GM18526 (cell line): Measurements from ENCODE around the gene AP3M1.

ENCODE experiments used
- POLR2A ChIP-seq: IDR thresholded peaks from 3 replicates; pipeline ENCODE4 v1.6.1; 2011; ENCODE audit not compliant: insufficient read length; ENCODE audit errors: extremely low read depth

Gene AP3M1

GRCh38 chr10:74133923-74134820 is 16.5 kb downstream of the AP3M1 start:
- TF ChIP-seq POLR2A: no peak

- TF ChIP-seq POLR2A: no peak
Measured at GRCh38 chr10:74123081-74123480, 27.5 kb downstream of the AP3M1 start.

- TF ChIP-seq POLR2A: no peak
Measured at GRCh38 chr10:74122060-74122459, 28.6 kb downstream of the AP3M1 start.

DNA sequence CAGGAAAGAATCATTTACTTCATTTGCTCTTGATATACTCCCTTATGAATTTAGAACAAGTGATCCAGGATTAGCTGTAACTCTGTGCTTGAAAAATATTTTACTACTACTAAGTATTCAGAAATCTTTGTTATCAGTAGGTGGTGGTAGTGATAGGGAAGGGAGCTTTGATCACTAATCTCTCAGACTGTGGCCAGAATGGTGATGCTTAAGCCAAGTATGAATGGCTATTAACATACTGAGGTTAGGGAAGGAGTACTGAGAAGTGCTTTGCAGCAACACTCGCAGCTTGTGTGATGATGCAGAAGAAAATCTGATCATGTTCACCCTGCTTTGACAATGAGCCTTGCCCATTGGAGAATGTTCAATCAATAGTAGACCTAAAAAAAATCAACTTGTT is 29.3 kb downstream of the AP3M1 start:
- TF ChIP-seq POLR2A: no peak

- TF ChIP-seq POLR2A: no peak
Measured at GRCh38 chr10:74120911-74121310, 29.7 kb downstream of the AP3M1 start.

- no peak for TF ChIP-seq POLR2A
Measured at GRCh38 chr10:74118804-74119203, 31.8 kb downstream of the AP3M1 start.

GRCh38 chr10:74117738-74118137 is 32.9 kb downstream of the AP3M1 start:
- TF ChIP-seq POLR2A: no peak

GRCh38 chr10:74114041-74114448 is 36.6 kb downstream of the AP3M1 start:
- TF ChIP-seq POLR2A: no peak

DNA sequence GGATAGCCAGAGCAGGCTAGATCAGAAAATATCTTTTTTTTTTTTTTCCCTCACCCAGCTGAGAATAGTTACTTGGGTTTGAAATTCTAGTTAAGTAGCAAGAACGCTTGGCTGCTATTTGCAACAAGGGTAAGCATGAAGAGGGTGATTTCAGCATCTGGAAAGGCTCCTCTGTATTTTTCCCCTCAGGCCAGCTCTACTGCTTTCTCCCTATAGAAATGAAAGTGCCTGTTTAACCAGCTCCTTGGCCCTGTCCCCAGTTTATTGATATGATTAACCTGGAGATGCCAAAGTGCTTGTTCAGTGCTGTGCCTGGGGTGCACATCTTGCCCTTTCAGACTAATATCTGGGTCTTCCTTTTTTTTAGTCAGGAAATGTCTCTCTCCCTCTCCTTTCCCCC is 37.1 kb downstream of the AP3M1 start:
- no peak for TF ChIP-seq POLR2A

- TF ChIP-seq POLR2A: no peak
Measured at GRCh38 chr10:74111799-74112198, 38.8 kb downstream of the AP3M1 start.

DNA sequence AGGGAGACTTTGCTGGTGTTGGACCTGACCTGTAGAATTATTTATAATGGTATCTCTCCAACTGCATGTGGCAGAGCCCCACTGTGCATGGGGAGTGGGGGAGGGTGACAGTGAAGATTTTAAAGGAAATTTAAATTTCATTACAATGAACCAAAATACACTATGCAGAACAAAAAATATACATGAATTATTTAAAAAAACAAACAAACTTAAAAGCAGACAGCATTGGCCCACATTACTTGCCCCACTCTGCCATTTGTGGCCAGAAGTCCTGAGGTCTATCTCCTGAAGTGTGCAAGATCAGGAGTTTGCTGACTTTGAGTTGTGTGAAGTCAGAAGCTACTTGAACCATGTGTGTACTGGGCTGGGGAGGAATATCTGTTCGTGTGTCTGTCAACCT is 40.5 kb downstream of the AP3M1 start:
- TF ChIP-seq POLR2A: no peak

DNA sequence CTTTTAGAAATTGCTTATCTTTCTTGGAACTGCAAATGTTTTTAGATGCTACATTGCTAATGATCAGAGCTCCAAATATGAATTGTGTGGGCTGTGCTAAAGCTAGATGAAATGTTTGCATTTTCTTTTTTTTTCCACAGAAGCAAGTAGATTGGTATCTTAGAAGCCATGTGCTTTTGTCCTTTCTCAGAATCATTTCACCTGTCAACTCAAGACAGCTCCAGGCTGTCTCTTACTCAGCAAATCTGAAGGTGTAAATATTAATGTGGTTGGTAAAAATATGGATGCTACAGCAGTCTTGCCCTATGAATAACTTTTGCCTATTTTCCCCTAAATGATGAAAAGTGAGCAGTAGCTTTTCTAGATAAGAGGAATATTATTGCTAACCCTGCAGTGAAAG is 41.2 kb downstream of the AP3M1 start:
- no peak for TF ChIP-seq POLR2A

- TF ChIP-seq POLR2A: no peak
Measured at GRCh38 chr10:74107391-74107790, 43.2 kb downstream of the AP3M1 start.

DNA sequence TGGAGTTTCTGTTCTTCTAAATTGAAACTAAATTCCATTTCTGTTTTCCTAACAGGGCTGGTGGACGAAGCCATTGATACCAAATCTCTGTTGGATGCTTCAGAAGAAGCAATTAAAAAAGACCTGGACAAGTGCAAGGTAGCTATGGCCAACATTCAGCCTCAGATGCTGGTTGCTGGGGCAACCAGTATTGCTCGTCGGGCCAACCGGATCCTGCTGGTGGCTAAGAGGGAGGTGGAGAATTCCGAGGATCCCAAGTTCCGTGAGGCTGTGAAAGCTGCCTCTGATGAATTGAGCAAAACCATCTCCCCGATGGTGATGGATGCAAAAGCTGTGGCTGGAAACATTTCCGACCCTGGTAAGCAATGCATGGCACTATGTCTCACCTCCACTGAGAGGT is 45.6 kb downstream of the AP3M1 start:
- TF ChIP-seq POLR2A: no peak

GRCh38 chr10:74104480-74104879 is 46.1 kb downstream of the AP3M1 start:
- no peak for TF ChIP-seq POLR2A

DNA sequence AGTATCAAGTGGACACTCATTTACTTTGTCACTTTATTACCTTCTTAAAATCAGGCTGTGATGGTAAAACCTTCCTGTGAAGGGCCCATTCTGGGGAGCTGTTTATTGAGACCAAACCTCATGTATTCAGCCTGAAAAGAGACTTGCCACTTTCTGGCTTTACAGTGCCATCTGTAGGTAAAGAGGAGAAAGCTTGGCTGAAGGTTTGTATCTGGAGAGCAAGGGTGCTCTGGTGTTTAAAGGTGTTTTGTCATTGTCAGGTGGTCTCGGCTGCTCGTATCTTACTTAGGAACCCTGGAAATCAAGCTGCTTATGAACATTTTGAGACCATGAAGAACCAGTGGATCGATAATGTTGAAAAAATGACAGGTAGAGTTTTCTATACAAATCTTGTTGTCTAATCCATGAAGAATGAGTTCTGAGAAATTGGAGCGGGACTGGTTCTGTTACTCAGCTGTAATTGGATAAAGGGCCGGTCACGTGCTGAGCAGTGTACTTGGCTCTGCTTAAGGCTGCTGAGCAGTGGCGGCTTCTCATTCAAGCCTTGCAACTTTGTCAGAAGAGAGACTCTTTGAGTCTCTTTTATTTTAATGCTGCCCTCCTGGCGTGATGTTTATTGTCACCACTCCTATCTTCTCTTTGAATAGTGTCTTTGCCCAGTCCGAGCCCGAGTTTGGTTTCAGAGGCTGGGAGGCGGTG is 46.9 kb downstream of the AP3M1 start:
- no peak for TF ChIP-seq POLR2A
